VCaP (cell line): Measurements from ENCODE around the gene OPHN1.
A peak's percentile ranks its signal among the peaks of the same experiment; 100 is the strongest.
"Not testable (repeated sequence)": the region's sequence is repeated elsewhere in the genome, so short reads cannot be mapped to it uniquely, and the experiment has no call there.

Experiments
- H3K27ac ChIP-seq: fragments of 450-650 bp; 2 replicates; pipeline ENCODE4 v1.5.1; 2017
- TF ChIP-seq, protein P1 (sequence below): fragments of 450-650 bp; conservative IDR thresholded peaks from 2 replicates; pipeline ENCODE4 v1.5.1; 2017; ENCODE audit warnings: mild to moderate bottlenecking, moderate library complexity

OPHN1 gene

DNA sequence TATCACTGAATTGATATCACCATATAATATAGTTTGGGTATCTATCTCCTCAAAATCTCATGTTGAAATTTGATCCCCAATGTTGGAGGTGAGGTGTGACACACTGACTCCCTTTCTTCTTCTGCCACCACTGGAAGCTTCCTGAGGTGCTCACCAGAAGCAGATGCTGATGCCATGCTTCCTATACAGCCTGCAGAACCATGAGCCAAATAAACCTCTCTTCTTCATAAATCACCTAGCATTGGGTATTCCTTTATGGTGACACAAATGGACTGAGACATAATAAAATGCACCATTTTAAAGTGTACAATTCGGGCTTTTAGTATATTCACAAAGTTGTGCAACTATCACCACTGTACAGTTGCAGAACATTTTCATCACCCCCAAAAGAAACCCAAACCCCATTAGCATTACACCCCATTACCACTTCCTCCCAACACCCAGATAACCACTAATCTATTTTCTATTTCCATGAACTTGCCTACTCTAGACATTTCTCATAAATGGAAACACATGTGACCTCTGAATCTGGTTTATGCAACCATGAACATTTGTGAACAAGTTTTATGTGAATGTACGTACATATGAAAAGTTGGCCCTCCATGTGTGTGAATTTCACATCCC, 148.9 kb downstream of the OPHN1 start:
- no peak overlapping the region for H3K27ac ChIP-seq
- TF ChIP-seq, protein P1, sequence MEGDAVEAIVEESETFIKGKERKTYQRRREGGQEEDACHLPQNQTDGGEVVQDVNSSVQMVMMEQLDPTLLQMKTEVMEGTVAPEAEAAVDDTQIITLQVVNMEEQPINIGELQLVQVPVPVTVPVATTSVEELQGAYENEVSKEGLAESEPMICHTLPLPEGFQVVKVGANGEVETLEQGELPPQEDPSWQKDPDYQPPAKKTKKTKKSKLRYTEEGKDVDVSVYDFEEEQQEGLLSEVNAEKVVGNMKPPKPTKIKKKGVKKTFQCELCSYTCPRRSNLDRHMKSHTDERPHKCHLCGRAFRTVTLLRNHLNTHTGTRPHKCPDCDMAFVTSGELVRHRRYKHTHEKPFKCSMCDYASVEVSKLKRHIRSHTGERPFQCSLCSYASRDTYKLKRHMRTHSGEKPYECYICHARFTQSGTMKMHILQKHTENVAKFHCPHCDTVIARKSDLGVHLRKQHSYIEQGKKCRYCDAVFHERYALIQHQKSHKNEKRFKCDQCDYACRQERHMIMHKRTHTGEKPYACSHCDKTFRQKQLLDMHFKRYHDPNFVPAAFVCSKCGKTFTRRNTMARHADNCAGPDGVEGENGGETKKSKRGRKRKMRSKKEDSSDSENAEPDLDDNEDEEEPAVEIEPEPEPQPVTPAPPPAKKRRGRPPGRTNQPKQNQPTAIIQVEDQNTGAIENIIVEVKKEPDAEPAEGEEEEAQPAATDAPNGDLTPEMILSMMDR = no peak

DNA sequence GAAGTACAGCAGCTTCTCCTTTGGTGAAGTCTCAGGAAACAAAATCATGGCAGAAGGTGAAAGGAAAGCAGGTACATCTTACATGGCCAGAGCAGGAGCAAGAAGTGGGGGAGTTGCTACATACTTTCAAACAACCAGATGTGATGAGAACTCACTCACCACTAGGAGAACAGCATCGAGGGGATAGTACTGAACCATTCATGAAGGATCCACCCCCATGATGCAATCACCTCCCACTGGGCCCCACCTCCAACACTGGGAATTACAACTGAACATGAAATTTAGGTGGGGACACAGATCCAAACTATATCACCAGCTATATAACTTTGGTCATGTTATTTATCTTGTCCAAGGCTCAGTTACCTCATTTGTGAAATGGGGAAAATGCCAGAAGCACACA, 159.4 kb downstream of the OPHN1 start:
- TF ChIP-seq, protein P1 = no peak
- H3K27ac ChIP-seq = peak overlapping the region; percentile 72

DNA sequence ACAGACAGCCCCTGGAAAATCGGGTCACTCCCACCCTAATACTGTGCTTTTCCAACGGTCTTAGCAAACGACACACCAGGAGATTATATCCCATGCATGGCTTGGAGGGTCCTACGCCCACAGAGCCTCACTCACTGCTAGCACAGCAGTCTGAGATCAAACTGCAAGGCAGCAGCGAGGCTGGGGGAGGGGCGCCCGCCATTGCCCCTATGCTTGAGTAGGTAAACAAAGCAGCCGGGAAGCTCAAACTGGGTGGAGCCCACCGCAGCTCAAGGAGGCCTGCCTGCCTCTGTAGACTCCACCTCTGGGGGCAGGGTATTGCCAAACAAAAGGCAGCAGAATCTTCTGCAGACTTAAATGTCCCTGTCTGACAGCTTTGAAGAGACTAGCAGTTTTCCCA, 168.5 kb downstream of the OPHN1 start:
- H3K27ac ChIP-seq = not testable (repeated sequence)

DNA sequence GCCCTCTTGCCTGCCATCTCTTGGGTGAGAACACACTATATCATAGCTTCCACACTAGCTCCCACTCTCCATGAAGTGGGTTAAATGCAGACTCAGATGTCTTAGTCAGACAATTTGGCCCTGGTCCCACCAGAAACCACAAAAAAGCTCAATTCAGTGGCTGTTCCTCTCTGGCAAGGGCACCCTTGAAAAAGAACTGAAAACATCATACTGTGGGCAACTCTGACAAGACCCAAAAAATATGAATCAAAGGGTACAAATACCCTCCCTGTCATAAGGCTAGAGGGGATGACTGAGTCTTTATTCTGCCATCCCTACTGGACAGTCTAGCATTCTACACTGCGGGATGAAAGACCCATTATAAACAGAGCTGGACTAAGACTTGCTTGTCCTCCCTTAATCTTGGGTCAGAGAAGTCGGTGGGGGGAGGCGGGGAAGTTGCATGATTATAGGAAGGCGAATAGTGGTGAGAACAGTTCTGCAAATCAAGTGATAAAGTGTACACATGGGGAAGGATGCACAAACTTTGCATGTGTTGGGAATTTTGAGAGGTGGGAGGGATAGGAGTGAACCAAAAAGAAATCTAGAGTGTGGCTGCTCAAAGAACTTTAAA, 172.1 kb downstream of the OPHN1 start:
- no peak overlapping the region for H3K27ac ChIP-seq
- TF ChIP-seq, protein P1 = no peak

DNA sequence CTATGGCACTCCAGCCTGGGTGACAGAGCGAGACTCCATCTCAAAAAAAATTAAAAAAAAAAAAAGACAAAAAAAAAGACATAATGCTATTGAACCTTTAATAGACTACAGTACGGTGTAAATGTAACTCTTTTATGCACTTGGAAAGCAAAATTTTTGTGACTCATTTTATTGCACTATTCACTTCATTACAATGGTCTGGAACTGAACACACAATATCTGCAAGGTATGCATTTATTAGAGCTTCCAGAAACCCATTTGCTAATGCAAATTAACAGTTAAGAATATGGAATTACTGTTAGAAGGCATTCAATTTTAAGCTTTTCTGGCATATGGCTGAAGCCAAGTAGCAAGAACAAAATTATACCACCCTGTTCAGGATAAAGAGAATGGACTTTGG, 176.3 kb downstream of the OPHN1 start:
- no peak overlapping the region for H3K27ac ChIP-seq
- TF ChIP-seq, protein P1 = no peak

DNA sequence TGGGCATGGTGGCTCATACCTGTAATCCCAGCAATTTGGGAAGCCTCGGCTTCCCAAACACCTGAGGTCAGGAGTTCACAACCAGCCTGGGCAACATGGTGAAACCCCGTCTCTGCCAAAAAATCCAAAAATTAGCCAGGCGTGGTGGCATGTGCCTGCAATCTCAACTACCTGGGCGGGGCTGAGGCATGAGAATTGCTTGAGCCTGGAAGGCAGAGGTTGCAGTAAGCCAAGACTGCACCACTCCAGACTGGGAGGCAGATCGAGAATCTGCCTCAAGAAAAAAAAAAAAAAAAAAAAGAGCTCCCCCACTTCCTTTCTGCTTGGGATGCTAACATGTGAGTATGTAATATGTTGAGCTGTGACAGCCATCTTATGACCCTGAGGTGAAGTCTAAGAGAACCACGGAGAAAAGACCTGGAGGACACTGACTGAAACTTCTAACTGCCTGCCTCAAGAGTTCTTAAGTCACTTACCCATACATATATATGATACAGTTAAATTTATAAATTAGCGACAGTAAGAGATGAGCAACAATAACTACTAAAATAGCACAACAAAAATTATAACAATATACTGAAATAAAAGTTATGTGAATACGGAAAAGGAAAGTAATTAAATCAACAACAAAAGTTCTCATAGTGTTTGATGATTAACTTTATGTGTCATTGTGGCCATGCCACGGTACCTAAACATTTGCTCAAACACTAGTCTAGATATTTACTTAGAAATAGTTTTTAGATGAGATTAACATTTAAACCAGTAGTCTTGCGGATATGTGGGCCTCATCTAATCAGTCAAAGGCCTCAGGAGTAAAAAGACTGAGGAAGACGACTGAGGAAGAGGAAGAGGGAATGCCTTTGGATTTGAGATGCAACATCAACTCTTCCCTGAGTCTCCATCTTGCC, 178.3 kb downstream of the OPHN1 start:
- TF ChIP-seq, protein P1 = no peak
- H3K27ac ChIP-seq = no peak overlapping the region

DNA sequence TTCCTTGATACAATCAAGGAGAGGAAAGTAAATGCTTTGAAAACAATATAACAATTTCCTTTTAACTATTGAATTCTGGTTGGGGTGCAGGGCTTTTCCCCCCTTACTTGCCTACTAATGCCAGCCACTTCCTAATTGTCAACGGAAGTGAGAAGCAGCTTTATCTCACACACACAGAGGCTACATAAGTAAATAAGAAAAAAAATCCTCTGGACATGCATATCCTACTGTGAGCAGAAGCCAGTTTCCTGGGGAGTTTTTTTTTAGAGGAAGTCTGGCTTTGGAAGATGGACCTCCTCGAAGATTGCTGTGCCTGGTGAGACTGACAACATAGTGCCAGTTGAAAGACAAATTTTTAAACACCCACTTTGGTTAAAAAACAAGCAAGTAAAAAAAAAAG, 180.6 kb downstream of the OPHN1 start:
- TF ChIP-seq, protein P1 = no peak
- H3K27ac ChIP-seq = 0 out of 2 replicates have a peak overlapping the region, but pooled peaks have one; percentile 10
